Measurements from ENCODE around the gene SURF4. TPM values are rescaled to one million over a fixed set of nuclear protein-coding genes. Genes with fewer than 3 reads are reported as not detected.

The SURF4 gene
- polyA plus RNA-seq, 2 of the 4 experiments (the other 2 are of a cell fraction), result 159 to 169 TPM

GRCh38 chr9:133375116-133375723 is 640 bp downstream of the SURF4 start:
- no peak for FAIRE-seq
- peak; percentile 35 to 43 for ATAC-seq
- POLR2A ChIA-PET, result interaction anchor here (1.4 kb wide), 1 partner anchor 27 kb away, joined by 7 read pairs; the partner anchor contains the start of genes MED22 and RPL7A
- peak; percentile 47 to 71 for DNase-seq (ENCODE audit: low read depth in 1 of 2, low spot score in 1 of 2)
- CTCF ChIA-PET, result interaction anchor here (1.5 to 1.7 kb wide), 4 partner anchors 9 to 620 kb away, joined by 4 to 9 read pairs (median 6); no protein-coding TSS in a partner anchor
- TF ChIP-seq CTCF (IDR thresholded peaks at IDR 0.05) (peak; percentile 45), NFE2L2 (conservative IDR thresholded peaks at IDR 0.05; ENCODE audit: low read length) (no peak)
- Histone ChIP-seq H3K27ac (peak overlapping the region; percentile 97 to 99), H3K4me3 (peak overlapping the region; percentile 100), H3K9me3 (no peaks in the 10 kb centered on the region), H3K4me1 (peaks cover 23% of the 10 kb centered on the region), H3K4me2 (peak overlapping the region; percentile 93)
- WGBS (ENCODE audit: missing lambda C conversion rate), result under 1% methylated on average over 15 of the region's 39 CpGs

- DNase-seq (ENCODE audit: low read depth in 1 of 2, low spot score in 1 of 2) (no peak), ATAC-seq (no peak), FAIRE-seq (no peak)
- Histone ChIP-seq H3K4me1 (peaks cover 25% of the 10 kb centered on the region), H3K4me3 (peak overlapping the region; percentile 100), H3K9me3 (no peaks in the 10 kb centered on the region), H3K4me2 (peak overlapping the region; percentile 93), H3K27ac (peak overlapping the region; percentile 97 to 99)
- 12% methylated on average over 12 of the region's 12 CpGs for WGBS (ENCODE audit: missing lambda C conversion rate)
- no peak for TF ChIP-seq TP53 (CRISPR knock-in tag; IDR thresholded peaks at IDR 0.05)
- no peak for TF ChIP-seq NR3C1 (IDR thresholded peaks at IDR 0.05)
- no peak for TF ChIP-seq FOSL2 (IDR thresholded peaks at IDR 0.05)
- peak; percentile 45; the same call in 1 of the 2 replicates for TF ChIP-seq FOSL2 (CRISPR knock-in tag; IDR thresholded peaks at IDR 0.05)
- ChIA-PET POLR2A (interaction anchor here (1.4 kb wide), 1 partner anchor 27 kb away, joined by 7 read pairs; the partner anchor contains the start of genes MED22 and RPL7A), CTCF (interaction anchor here (0.6 to 1.7 kb wide), 7 partner anchors 8 to 620 kb away, joined by 3 to 9 read pairs (median 4); no protein-coding TSS in a partner anchor)
Observed at GRCh38 chr9:133374612-133375115, 1.2 kb downstream of the SURF4 start.

- no peak for ATAC-seq
- 94% methylated on average over 7 of the region's 7 CpGs for WGBS (ENCODE audit: missing lambda C conversion rate)
- Histone ChIP-seq H3K27ac (no peak overlapping the region), H3K4me3 (no peak overlapping the region), H3K9me3 (no peaks in the 10 kb centered on the region), H3K4me1 (peaks cover 21% of the 10 kb centered on the region; the same call in 2 of the 3 replicates), H3K4me2 (no peak overlapping the region)
- ChIA-PET CTCF (interaction anchor here (0.8 to 5.6 kb wide), 5 partner anchors 8 to 115 kb away, joined by 3 to 27 read pairs (median 3); no protein-coding TSS in a partner anchor), POLR2A (interaction anchor here (0.6 kb wide), 1 partner anchor 13 kb away, joined by 3 read pairs; no protein-coding TSS in a partner anchor)
- no peak for DNase-seq (ENCODE audit: low read depth in 1 of 2, low spot score in 1 of 2)
- TF ChIP-seq CHD2 (IDR thresholded peaks at IDR 0.05; ENCODE audit: low read length, partially characterized antibody) (no peak), RNF2 (IDR thresholded peaks at IDR 0.05; ENCODE audit: borderline replicate concordance, low read depth) (no peak), POLR2A (IDR thresholded peaks at IDR 0.05; ENCODE audit: low read length) (no peak), NPAS2 (CRISPR knock-in tag; IDR thresholded peaks at IDR 0.05; ENCODE audit: borderline replicate concordance) (no peak), FOXS1 (CRISPR knock-in tag; IDR thresholded peaks at IDR 0.05) (no peak), SREBF2 (IDR thresholded peaks at IDR 0.05) (no peak), BHLHE40 (IDR thresholded peaks at IDR 0.05; ENCODE audit: low read depth, low read length) (no peak), EP300 (IDR thresholded peaks at IDR 0.05) (no peak), HES2 (IDR thresholded peaks at IDR 0.05) (no peak), CTCF (IDR thresholded peaks at IDR 0.05) (no peak), ELK1 (IDR thresholded peaks at IDR 0.05; ENCODE audit: low read depth, low read length) (no peak), TP53 (CRISPR knock-in tag; IDR thresholded peaks at IDR 0.05) (no peak), BCL3 (IDR thresholded peaks at IDR 0.05) (no peak), KDM1A (IDR thresholded peaks at IDR 0.05; ENCODE audit: low read depth) (no peak), NFE2L2 (conservative IDR thresholded peaks at IDR 0.05; ENCODE audit: low read length) (no peak), ZNF302 (CRISPR knock-in tag; IDR thresholded peaks at IDR 0.05) (no peak), SMC3 (IDR thresholded peaks at IDR 0.05) (no peak), FOSL2 (IDR thresholded peaks at IDR 0.05) (no peak), FOSL2 (CRISPR knock-in tag; IDR thresholded peaks at IDR 0.05) (no peak)
- FAIRE-seq, result no peak
Observed at GRCh38 chr9:133372144-133372543, 3.7 kb downstream of the SURF4 start.
